GM23248 (cell line): ENCODE results near the gene INO80D.

Source experiments
- EZH2 ChIP-seq: fragments of 200-600 bp; sonication (generic); IDR thresholded peaks from 2 replicates; pipeline ENCODE4 v1.6.1; 2018; ENCODE audit warnings: antibody characterized with exemption, mild to moderate bottlenecking; ENCODE audit not compliant: insufficient read depth, poor library complexity, severe bottlenecking
- EZH2phosphoT487 ChIP-seq: fragments of 200-600 bp; sonication (generic); IDR thresholded peaks from 2 replicates; pipeline ENCODE4 v1.6.1; 2018; ENCODE audit warnings: antibody characterized with exemption, moderate library complexity, mild to moderate bottlenecking, low read depth; ENCODE audit not compliant: insufficient read depth

GRCh38 chr2:206031162-206031784, 54.7 kb downstream of the INO80D start:
- no peak for TF ChIP-seq EZH2
- TF ChIP-seq EZH2phosphoT487, result no peak
